Uterus (tissue), 4 donors: ENCODE results near the gene OR51V1. TPM values are rescaled to one million over a fixed set of nuclear protein-coding genes. Genes with fewer than 3 reads are reported as not detected.
A peak's percentile ranks its signal among the peaks of the same experiment; 100 is the strongest.

Experiments
- DNase-seq, 2 donors: peaks; one replicate each; pipeline ENCODE4 v3.0.0-alpha.2; 2019 to 2020
- H3K27ac ChIP-seq, 2 donors: fragments of 200-600 bp; sonication (generic); 1 replicate in 1 of 2; 2 replicates in 1 of 2; pipeline ENCODE4 v1.5.1; 2016 to 2018
- H3K27me3 ChIP-seq, 2 donors: fragments of 200-600 bp; sonication (generic); one replicate each; pipeline ENCODE4 v1.5.1; 2018 to 2019; ENCODE audit warnings: control low read depth in 1 of 2
- H3K36me3 ChIP-seq, 2 donors: fragments of 200-600 bp; sonication (generic); one replicate each; pipeline ENCODE4 v1.5.1; 2019; ENCODE audit warnings: control low read depth in 1 of 2
- H3K4me1 ChIP-seq, 2 donors: fragments of 200-600 bp; sonication (generic); one replicate each; pipeline ENCODE4 v1.5.1; 2018 to 2019; ENCODE audit warnings: control low read depth in 1 of 2
- H3K4me3 ChIP-seq, 2 donors: fragments of 200-600 bp; sonication (generic); 1 replicate in 1 of 2; 2 replicates in 1 of 2; pipeline ENCODE4 v1.5.1; 2018 to 2019; ENCODE audit warnings: mild to moderate bottlenecking in 1 of 2
- H3K9me3 ChIP-seq, 2 donors: fragments of 200-600 bp; sonication (generic); one replicate each; pipeline ENCODE4 v1.5.1; 2019; ENCODE audit warnings: control low read depth in 1 of 2
- CTCF ChIP-seq, 4 experiments: fragments of 200-600 bp in 2 of 4; fragments of 450-650 bp in 2 of 4; sonication (generic) in 2 of 4; IDR thresholded peaks; one replicate each; pipeline ENCODE4 v1.5.1; 2016 to 2019; ENCODE audit warnings: antibody characterized with exemption in 4 of 4, mild to moderate bottlenecking in 2 of 4, moderate library complexity in 1 of 4
- POLR2A ChIP-seq, 2 donors: fragments of 450-650 bp; IDR thresholded peaks; one replicate each; pipeline ENCODE4 v1.6.1; 2016; ENCODE audit warnings: antibody characterized with exemption in 2 of 2, mild to moderate bottlenecking in 1 of 2, moderate library complexity in 1 of 2
- intact Hi-C: fragments of 100-400 bp; cut with DNase I; formaldehyde crosslinking; loops from one replicate; pipeline ENCODE4 v1.15.1; 2023; ENCODE audit warnings: low total_unique reads
- total RNA-seq, 4 donors: library from RNA; depleted of rRNA in 3 of 4; stranded (reverse); fragments of >200 nt in 3 of 4; gene quantifications; one replicate each; pipeline versions ENCODE4 v1.1.0 to v1.2.4, GENCODE V29; 2014 to 2023
- donor health status: DM: yes; HTN: yes; CAD: no.

Gene OR51V1
- total RNA-seq, 4 donors from 2014 or later, result not detected

- no peaks in the 10 kb centered on the region for H3K27me3 ChIP-seq
- H3K4me3 ChIP-seq, result no peak overlapping the region
- no peak overlapping the region for H3K27ac ChIP-seq
- intact Hi-C loops, result no loop called here
- H3K36me3 ChIP-seq, result no peaks in the 10 kb centered on the region
- no peak for DNase-seq
- H3K4me1 ChIP-seq, result no peaks in the 10 kb centered on the region
- H3K9me3 ChIP-seq, result no peaks in the 10 kb centered on the region
- TF ChIP-seq POLR2A (IDR thresholded peaks at IDR 0.05) (no peak), CTCF (IDR thresholded peaks at IDR 0.05) (no peak)
These were observed 9.9 kb upstream of the OR51V1 start for GRCh38 chr11:5210376-5210885.

GRCh38 chr11:5204787-5205186 lies 4.3 kb upstream of the OR51V1 start:
- TF ChIP-seq POLR2A (IDR thresholded peaks at IDR 0.05) (no peak), CTCF (IDR thresholded peaks at IDR 0.05) (peak in 3 of 4 experiments; percentile 15 to 27 (median 26))
- intact Hi-C loops, result no loop called here
- Histone ChIP-seq H3K4me1 (no peaks in the 10 kb centered on the region), H3K9me3 (no peaks in the 10 kb centered on the region), H3K27me3 (no peaks in the 10 kb centered on the region), H3K27ac (no peak overlapping the region), H3K4me3 (no peak overlapping the region), H3K36me3 (no peaks in the 10 kb centered on the region)
- no peak for DNase-seq

GRCh38 chr11:5203366-5203765 lies 2.9 kb upstream of the OR51V1 start:
- Histone ChIP-seq H3K27ac (no peak overlapping the region), H3K4me3 (no peak overlapping the region), H3K9me3 (no peaks in the 10 kb centered on the region), H3K4me1 (no peaks in the 10 kb centered on the region), H3K36me3 (no peaks in the 10 kb centered on the region), H3K27me3 (no peaks in the 10 kb centered on the region)
- no peak for TF ChIP-seq POLR2A (IDR thresholded peaks at IDR 0.05)
- TF ChIP-seq CTCF (IDR thresholded peaks at IDR 0.05), result no peak
- intact Hi-C loops, result no loop called here
- DNase-seq, result no peak

GRCh38 chr11:5198285-5198684 lies 2.2 kb downstream of the OR51V1 start:
- Histone ChIP-seq H3K4me3 (no peak overlapping the region), H3K4me1 (no peaks in the 10 kb centered on the region), H3K27me3 (no peaks in the 10 kb centered on the region), H3K9me3 (no peaks in the 10 kb centered on the region), H3K27ac (no peak overlapping the region), H3K36me3 (no peaks in the 10 kb centered on the region)
- TF ChIP-seq POLR2A (IDR thresholded peaks at IDR 0.05) (no peak), CTCF (IDR thresholded peaks at IDR 0.05) (no peak)
- intact Hi-C loops, result no loop called here
- no peak for DNase-seq

GRCh38 chr11:5197536-5197935 lies 2.9 kb downstream of the OR51V1 start:
- no peak overlapping the region for H3K27ac ChIP-seq
- no peaks in the 10 kb centered on the region for H3K27me3 ChIP-seq
- H3K9me3 ChIP-seq, result no peaks in the 10 kb centered on the region
- no peak for DNase-seq
- H3K36me3 ChIP-seq, result no peaks in the 10 kb centered on the region
- intact Hi-C loops, result no loop called here
- no peaks in the 10 kb centered on the region for H3K4me1 ChIP-seq
- no peak overlapping the region for H3K4me3 ChIP-seq
- TF ChIP-seq POLR2A (IDR thresholded peaks at IDR 0.05) (no peak), CTCF (IDR thresholded peaks at IDR 0.05) (no peak)
